HG03066 (cell line): Measurements from ENCODE around the gene CUTA.
"Not testable (repeated sequence)": the region's sequence is repeated elsewhere in the genome, so short reads cannot be mapped to it uniquely, and the experiment has no call there.

Source experiments
- ATAC-seq: cut with Tn5 transposase; IDR thresholded peaks from one replicate; pipeline ENCODE4 v1.9.1; 2021; ENCODE audit warnings: low read depth; ENCODE audit not compliant: unreplicated experiment

CUTA gene

DNA sequence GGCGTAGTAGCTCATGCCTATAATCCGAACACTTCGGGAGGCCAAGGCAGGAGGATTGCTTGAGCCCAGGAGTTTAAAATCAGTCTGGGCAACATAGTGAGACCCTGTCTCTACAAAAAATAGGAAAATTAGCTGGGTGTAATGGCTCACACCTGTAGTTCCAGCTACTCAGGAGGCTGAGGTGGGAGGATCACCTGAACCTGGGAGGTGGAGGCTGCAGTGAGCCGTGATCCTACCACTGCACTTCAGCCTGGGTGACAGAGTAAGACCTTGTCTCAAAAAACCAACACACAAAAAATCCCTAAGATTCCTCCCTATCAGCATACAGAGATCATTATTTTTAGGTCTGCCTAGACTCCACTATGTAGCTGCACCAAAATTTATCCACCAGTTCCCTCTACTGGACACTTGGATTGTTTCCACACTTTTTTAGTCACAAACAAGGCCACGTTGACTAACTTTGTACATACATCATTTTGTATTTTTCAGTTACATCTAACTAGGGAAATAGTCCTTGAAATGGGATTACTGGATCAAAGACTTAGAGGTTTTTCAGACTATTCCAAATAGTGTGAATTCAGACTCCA, 10.7 kb downstream of the CUTA start:
- no peak for ATAC-seq

DNA sequence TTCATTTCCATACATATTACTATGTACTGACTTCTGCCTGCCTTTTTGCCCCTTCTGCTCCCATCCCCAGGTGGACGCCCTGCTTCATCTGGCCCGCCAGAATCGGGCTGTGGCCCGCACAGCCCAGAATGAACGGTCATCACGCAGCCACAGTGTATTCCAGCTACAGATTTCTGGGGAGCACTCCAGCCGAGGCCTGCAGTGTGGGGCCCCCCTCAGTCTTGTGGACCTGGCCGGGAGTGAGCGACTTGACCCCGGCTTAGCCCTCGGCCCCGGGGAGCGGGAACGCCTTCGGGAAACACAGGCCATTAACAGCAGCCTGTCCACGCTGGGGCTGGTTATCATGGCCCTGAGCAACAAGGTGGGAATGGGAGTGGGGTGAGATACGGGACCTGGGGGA, 11.8 kb downstream of the CUTA start:
- no peak for ATAC-seq

DNA sequence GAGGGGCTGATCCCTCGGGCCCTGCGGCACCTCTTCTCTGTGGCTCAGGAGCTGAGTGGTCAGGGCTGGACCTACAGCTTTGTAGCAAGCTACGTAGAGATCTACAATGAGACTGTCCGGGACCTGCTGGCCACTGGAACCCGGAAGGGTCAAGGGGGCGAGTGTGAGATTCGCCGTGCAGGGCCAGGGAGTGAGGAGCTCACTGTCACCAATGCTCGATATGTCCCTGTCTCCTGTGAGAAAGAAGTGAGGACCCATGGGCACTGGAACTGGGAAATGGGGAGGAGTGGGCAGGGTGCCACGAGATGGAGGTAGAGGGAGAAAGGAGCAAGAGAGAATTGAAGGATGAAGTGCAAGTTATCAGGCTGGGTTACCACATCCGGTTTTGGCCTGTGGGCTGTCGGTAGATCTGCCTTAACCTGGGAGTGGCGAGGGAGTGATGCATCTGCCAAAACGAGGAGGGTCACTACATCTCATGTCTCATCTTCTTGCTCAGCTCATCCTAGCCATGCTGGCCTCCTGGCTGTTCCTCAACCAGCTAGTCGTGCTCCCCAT, 12.4 kb downstream of the CUTA start:
- no peak for ATAC-seq

DNA sequence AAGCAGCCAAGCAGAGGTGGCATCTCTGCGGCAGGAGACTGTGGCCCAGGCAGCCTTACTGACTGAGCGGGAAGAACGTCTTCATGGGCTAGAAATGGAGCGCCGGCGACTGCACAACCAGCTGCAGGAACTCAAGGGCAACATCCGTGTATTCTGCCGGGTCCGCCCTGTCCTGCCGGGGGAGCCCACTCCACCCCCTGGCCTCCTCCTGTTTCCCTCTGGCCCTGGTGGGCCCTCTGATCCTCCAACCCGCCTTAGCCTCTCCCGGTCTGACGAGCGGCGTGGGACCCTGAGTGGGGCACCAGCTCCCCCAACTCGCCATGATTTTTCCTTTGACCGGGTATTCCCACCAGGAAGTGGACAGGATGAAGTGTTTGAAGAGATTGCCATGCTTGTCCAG, 13.0 kb downstream of the CUTA start:
- ATAC-seq = no peak

DNA sequence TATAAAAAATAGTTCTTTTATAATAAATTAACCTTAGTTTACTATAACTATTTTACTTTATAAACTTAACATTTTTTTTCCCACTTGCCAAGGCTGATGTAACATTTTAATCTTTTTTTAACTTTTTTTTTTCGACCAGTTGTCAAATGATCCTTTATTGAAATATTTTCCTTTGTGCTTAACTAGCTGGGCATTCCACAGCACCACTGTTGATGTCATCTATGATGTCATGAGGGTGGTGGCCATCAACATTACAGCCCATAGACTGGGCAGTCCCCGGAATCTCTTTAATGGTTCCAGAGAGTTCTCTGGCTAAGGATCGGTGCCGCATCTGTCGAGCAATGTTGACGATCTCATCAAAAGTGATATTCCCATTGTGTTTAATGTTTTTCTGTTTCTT, 18.0 kb downstream of the CUTA start:
- ATAC-seq = not testable (repeated sequence)

DNA sequence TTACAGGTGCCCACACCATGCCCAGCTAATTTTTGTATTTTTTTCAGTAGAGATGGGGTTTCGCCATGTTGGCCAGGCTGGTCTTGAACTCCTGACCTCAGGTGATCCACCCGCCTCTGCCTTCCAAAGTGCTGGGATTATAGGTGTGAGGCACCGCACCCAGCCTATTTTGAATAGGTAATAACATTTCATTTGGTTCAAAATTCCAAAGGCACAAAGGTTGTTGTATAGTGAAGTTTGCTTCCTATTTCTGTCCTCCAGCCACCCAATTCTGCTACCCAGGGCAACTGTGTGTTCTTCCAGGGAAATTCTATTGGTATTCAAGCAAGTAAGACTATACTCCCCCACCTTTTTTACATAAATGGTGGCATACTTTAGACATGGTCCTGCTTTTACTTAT, 19.3 kb downstream of the CUTA start:
- not testable (repeated sequence) for ATAC-seq

DNA sequence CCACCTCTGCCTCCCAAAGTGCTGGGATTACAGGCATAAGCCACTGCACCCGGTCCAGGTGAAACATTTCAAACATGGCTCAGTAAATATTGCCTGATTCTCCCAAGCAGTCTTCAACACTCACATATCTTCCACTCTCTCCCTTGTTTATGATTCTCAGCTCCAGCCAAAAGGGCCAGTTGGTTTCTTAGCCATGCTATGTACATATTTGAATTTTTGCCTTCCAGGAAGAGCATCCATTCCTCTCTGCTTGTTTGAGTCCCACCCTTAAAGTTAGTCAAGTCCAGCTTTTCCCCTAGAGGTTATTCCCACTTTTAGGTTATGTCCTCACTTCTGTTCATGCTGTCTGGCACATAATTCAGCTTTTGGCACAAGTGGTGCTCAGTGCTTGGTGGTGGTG, 20.4 kb downstream of the CUTA start:
- ATAC-seq = no peak

DNA sequence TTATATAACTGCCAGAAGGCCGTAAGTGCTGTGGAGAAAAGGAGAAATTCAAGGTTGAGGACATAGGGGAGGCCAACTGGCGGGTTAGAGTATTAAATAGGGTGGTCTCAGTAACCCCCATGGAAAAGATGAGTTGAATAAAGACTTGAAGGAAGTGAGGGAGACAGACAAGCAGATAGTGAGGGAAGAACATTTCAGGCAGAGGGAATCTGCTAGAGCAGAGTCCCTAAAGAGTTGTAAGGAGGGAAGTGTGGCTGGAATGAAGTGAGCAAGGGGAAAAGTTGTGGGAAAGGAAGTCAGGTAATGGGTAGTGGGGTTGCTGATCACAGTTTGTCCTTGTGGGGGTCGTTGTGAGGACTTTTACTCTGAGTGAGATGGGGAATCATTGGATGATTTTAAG, 24.9 kb downstream of the CUTA start:
- no peak for ATAC-seq

DNA sequence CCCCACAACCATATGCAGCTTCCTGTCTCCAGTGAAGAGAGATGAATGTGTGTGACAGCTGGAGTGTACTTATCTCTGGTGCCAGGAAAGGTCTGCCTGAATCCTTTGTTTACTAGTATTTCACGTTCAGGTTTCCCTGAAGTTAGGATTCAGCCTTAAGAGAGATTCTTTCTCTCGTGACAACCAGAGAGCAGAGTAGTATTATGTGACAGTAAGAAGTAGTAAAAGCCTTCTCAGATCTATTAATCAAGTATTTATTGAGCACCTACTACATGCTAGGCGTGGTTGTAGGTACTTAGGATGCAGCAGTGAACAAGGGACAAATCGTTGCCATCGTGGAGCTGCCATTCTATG, 25.3 kb downstream of the CUTA start:
- ATAC-seq = no peak

DNA sequence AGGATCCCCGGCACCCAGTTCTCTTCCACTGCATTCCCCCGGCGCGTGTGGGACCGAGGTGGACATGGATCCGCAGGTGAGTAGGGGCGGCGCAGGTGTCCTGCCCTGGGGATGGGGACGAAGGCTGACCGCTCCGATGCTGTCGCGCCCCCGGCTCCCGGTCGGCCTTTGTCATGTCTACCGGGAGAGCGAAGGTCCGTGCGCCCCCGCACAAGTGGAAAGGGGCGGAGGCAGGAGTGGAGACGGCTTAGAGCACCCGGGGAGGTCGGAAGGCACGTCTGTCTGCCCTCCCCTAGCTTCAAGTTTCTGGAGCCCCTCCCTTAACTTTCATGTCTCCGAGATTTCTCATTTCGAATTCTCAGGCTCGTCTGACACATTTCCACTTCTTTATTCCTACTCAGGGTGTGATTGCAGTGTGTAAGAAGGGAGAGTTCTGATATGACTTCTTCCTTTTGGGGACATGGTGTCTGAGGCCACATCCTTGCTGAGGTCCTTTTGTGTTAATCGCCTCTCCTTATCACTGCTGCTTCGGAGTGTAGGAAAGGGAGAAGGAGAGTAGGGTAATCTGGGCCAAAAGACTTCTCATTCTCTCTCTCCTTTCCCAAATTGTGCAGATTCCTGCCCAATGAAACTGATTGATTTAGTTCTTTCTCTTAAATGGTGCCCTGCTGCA, 25.8 kb downstream of the CUTA start:
- ATAC-seq = peak; percentile 14

DNA sequence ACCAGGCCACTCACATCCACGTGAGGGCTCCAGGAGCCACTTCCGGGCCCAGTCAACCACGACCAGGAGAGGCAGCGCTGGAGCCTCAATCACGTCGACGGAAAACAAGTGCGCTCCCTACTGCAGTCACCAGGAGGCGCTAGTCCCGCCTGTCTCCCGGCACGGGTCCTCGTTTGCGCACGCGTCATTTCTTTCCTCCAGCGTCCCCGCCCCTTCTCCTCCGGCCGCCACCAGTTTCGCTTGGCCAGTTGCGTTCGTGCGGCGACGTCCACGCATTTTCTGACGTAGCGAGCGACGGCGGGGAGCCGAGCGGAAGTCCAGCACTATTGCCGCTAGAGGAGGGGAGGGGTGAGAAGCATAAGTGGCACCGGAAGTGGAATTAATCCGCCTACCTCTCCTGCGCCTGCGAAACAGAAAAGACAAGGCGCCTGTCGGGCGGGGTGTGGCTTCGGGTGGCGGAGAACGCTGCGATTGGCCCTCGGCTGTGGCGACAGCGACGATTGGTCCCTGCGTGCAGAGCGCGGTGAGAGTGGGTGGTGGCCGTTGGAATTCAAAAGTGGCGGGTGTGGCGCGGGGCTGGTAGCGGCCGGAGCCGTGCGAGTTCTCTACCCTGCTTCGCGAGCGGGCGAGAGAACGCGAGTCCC, 26.5 kb downstream of the CUTA start, which contains the start of gene KIFC1:
KIFC1 (plus strand) TSS at position 546 of the 644 bp plus-strand sequence. CDS start 163 bp downstream, outside the sequence.
- peak; percentile 89 for ATAC-seq

DNA sequence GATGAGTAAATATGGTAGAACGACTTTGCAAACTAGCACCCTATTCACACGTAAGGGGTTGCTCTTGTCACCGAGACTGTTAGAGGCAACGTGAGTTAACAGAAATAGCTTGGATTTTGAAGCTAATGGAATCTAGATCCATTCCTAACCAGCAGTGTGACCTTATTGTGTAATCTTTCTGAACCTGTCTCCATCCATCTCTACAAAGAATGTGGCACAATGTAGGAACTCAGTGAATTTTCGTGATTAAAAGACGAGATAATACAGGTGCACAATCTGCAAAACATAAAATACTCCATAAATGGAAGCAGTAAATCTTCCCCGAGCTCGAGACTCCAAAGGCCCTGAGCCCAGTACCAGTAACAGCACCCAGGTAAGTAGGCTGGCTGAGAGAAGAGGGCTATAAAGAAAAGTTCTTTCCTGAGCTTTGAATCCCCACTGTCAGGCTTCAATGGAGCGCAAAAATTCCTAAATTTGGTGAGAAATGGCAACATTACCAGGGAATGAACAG, 27.1 kb downstream of the CUTA start:
- ATAC-seq = no peak

DNA sequence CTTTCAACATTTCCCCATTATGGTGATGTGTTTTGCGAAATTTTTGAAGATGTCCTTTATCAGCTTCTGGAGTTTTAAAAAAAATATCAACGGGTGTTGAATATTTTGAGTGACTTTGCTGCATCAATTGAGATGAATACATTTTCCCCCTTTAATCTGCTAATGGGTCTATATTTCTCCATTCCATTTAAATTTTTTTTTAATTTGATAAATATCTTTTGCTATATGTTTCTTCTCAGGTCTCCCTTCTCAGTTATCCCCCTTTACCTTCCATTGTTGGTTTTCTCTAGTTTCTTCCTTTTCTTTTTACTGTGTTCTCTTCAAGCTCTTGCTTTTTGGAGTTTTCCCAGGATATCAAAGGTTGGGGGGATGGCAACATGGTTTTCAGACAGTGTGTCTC, 27.7 kb downstream of the CUTA start:
- ATAC-seq = no peak

DNA sequence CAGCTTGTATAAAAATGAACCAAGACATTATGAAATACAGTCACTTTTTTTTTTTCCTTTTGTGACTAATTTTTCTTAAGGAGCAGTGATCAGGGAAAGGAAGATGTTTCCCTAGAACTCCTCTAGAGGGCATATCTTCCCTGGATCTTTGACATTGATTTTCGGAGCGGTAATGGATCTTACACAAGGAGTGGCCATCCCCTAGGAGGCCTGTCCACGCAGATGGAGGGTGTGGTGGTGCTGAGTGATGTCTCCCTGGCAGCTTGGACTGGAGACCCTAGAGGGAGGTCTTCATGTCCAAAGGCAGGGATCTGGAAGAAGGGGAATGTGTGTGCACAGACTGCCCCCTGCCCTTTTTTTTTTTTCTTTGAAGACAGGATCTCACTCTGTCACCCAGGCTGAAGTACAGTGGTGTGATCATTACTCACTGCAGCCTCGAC, 33.3 kb downstream of the CUTA start:
- no peak for ATAC-seq

DNA sequence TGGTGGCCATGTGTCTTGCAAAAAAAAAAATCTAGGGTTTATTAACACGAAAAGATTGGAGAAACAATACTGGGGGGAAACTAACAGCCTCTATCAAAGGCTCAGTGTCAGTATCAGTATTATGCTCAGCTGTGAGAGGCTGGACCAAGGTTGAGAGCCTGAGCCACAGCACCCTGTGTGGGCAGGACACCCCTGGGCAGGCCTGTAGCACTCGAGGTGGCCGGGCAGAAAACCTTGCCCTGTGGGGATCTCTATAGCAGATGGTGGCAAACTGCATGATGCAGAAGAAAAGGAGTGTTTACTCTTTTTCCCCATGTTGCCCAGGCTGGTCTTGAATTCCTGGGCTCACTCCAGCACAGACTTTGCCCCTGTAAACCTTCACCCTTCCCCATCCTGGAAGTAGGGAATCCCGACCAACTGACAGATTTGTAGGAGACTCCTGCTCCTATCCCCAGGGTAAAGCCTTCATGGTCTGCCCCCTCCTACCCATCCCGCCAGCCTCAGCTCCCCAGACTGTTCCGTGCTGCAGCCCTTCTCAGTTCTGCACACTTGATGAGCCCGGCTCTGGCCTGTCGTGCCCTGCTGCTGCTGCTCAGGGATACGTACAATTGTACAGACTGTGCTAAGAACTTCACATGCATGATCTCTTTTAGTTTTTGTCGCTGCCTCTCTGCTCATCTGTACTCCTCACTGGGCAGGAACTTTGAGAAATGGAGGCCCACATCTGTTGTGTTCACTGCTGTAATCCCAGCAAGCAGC, 34.3 kb downstream of the CUTA start:
- ATAC-seq = no peak

DNA sequence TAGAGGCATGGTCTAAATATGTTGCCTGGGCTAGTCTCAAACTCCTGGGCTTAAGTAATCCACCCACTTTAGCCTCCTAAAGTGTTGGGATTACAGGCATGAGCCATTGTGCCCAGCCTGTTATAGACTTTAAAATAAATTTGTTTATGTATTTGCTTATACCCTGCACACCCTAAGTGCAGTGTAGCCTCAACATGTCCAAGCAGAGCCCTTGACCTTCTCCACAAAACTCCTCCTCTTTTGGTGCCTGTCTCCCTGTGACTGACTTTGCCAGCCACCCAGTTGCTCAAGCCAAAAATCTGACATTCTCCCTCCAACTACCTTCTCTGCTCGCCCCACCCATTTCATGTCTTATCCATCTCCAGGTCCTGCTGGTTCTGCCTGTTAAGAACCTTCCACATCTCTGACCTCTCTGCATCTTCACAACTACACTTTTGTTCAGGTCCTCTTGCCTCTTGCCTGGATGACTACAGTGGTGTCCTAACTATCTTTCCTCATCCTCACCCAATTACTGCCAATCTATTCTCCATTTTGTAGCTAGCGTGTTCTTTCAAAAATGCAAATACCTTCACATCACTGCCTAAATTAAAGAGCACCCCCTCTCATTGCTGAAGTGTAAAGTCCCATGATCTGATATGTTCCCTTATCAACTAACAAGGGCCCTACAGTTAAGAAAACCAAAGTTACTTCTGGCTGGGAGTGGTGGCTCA, 37.5 kb downstream of the CUTA start:
- ATAC-seq = no peak

DNA sequence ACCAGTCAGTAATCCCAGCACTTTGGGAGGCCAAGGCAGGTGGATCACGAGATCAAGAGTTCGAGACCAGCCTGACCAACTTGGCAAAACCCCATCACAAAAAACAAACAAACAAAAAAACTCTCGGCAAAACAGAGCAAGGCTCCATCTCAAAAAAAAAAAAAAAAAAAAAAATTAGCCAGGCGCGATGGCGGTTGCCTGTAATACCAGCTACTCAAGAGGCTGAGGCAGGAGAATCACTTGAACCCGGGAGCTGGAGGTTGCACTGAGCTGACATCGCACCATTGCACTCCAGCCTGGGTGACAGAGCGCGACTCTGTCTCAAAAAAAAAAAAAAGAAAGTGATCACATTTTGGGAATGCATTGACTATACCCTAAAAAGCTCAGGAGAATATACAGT, 38.7 kb downstream of the CUTA start:
- not testable (repeated sequence) for ATAC-seq

DNA sequence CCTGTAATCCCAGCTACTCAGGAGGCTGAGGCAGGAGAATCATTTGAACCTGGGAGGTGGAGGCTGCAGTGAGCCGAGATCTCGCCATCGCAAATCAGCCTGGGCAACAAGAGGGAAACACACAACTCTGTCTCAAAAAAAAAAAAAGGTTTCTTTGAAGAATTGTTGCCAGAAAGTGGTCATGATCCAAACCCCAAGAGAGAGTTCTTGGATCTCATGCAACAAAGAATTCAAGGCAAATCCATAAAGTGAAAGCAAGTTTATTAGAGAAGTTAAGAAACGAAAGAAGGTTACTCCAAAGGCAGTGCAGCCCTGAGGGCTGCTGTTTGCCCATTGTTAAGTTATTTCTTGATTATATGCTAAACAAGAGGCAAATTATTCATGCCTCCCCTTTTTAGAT, 40.7 kb downstream of the CUTA start:
- no peak for ATAC-seq

DNA sequence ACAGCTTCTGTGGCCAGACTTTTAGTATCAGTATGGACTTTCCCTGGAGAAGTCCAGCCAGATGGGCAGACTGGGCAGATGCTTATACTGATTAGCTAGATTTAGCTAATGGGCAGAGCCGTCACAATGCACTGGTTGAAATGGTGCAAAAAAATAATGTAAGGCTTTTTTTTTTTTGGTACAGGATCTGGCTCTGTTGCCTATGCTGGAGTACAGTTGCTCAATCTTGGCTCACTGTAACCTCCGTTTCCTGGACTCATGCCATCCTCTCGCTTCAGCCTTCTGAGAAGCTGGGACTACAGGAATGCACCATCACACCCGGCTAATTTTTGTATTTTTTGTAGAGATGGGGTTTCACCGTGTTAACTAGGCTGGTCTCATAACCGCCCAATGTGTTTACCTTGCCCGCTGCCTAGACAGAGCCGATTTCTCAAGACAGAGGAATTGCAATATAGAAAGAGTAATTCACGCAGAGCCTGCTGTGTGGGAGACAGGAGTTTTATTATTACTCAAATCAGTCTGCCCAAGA, 42.7 kb downstream of the CUTA start:
- no peak for ATAC-seq
